Glutamatergic neuron (in vitro differentiated cells): ENCODE data around the gene G2E3. TPM values are rescaled to one million over a fixed set of nuclear protein-coding genes. Genes with fewer than 3 reads are reported as not detected.

Experiments used
- DNase-seq: peaks from one replicate; pipeline ENCODE4 v3.0.0; 2022
- H3K27ac Mint-ChIP-seq: one replicate; pipeline ENCODE4 v1.8.0; 2020; ENCODE audit warnings: mild to moderate bottlenecking, mixed read lengths, inconsistent platforms; ENCODE audit not compliant: unreplicated experiment
- H3K27me3 Mint-ChIP-seq: one replicate; pipeline ENCODE4 v1.8.0; 2020; ENCODE audit warnings: mild to moderate bottlenecking, moderate library complexity, mixed read lengths, inconsistent platforms; ENCODE audit not compliant: unreplicated experiment
- H3K36me3 Mint-ChIP-seq: one replicate; pipeline ENCODE4 v1.8.0; 2020; ENCODE audit warnings: mild to moderate bottlenecking, mixed read lengths, inconsistent platforms; ENCODE audit not compliant: unreplicated experiment
- H3K4me1 Mint-ChIP-seq: one replicate; pipeline ENCODE4 v1.8.0; 2020; ENCODE audit warnings: mild to moderate bottlenecking, low read depth, mixed read lengths, inconsistent platforms; ENCODE audit not compliant: unreplicated experiment
- H3K4me3 Mint-ChIP-seq: one replicate; pipeline ENCODE4 v1.8.0; 2020; ENCODE audit warnings: mild to moderate bottlenecking, mixed read lengths, inconsistent platforms; ENCODE audit not compliant: unreplicated experiment
- H3K9me3 Mint-ChIP-seq: one replicate; pipeline ENCODE4 v1.8.0; 2020; ENCODE audit warnings: mild to moderate bottlenecking, moderate library complexity, mixed read lengths, inconsistent platforms; ENCODE audit not compliant: unreplicated experiment
- CTCF ChIP-seq: fragments of 200-600 bp; sonication (generic); IDR thresholded peaks from one replicate; pipeline ENCODE4 v1.5.0; 2021; ENCODE audit not compliant: partially characterized antibody, unreplicated experiment
- total RNA-seq: library from RNA; stranded (reverse); fragmentation: NEBNext Ultra II Directional; extraction: Animal tissue kit (Norgen Biotek cat#: 25700); gene quantifications from one replicate; pipeline ENCODE4 v1.2.1, GENCODE V29; 2021; ENCODE audit not compliant: unreplicated experiment

The G2E3 gene
- total RNA-seq, 1 donor from 2014 or later = 31.4 TPM

GRCh38 chr14:30657606-30658163 is 98.7 kb downstream of the G2E3 start:
- Mint-ChIP-seq H3K27ac (no peak overlapping the region), H3K27me3 (no peaks in the 10 kb centered on the region), H3K9me3 (no peaks in the 10 kb centered on the region), H3K4me3 (no peak overlapping the region), H3K36me3 (no peaks in the 10 kb centered on the region), H3K4me1 (no peaks in the 10 kb centered on the region)
- DNase-seq = no peak
- TF ChIP-seq CTCF = peak; percentile 51

- DNase-seq = no peak
- Mint-ChIP-seq H3K36me3 (no peaks in the 10 kb centered on the region), H3K27me3 (no peaks in the 10 kb centered on the region), H3K27ac (no peak overlapping the region), H3K9me3 (no peaks in the 10 kb centered on the region), H3K4me1 (no peaks in the 10 kb centered on the region), H3K4me3 (no peak overlapping the region)
- no peak for TF ChIP-seq CTCF
These were observed 99.7 kb downstream of the G2E3 start for GRCh38 chr14:30658645-30659044.

- Mint-ChIP-seq H3K9me3 (peaks cover 7% of the 10 kb centered on the region), H3K4me1 (no peaks in the 10 kb centered on the region), H3K4me3 (no peak overlapping the region), H3K36me3 (peaks cover 14% of the 10 kb centered on the region), H3K27ac (no peak overlapping the region), H3K27me3 (no peaks in the 10 kb centered on the region)
- TF ChIP-seq CTCF = no peak
- no peak for DNase-seq
These were observed 110.6 kb downstream of the G2E3 start for GRCh38 chr14:30669594-30669993.

Other genes starting within 250 kb of the G2E3 start
- 68.9 TPM for gene SCFD1, start 63.2 kb downstream of the G2E3 start, total RNA-seq